K562 (cell line): ENCODE data around the gene TMEM184A. TPM values are rescaled to one million over a fixed set of nuclear protein-coding genes. Genes with fewer than 3 reads are reported as not detected.

Experiments
- ATAC-seq: fragments of 200-7000 bp; cut with Tn5 transposase; 3 replicates; pipeline ENCODE4 v1.9.1; 2020; ENCODE audit warnings: moderate library complexity
- BruUV-seq: library from RNA; stranded (reverse); fragments of 400-500 nt; replicated peaks from 2 replicates; lab custom pipeline; 2021; lab: Mats Ljungman, UMichigan
- CTCF ChIA-PET: fragments of 300-600 bp; formaldehyde crosslinking; extraction: SDS; loops from one replicate; lab custom pipeline; 2021; ENCODE audit warnings: low intra/inter-chr PET ratio; lab: Yijun Ruan, JAX
- POLR2A ChIA-PET: fragments of 300-600, 350-650 bp; sonication (Branson Sonifier 250); formaldehyde crosslinking; extraction: SDS; loops from one replicate; lab custom pipeline; 2021; ENCODE audit warnings: antibody characterized with exemption, inconsistent platforms; lab: Yijun Ruan, JAX
- DNase-seq, 4 experiments: peaks; one replicate each; pipeline versions ENCODE4 v3.0.0 to v3.0.0-alpha.2; 2011 to 2018; ENCODE audit warnings: low spot score in 3 of 4, mixed read lengths in 3 of 4; ENCODE audit errors: extremely low read depth in 1 of 4
- FAIRE-seq: peaks from 2 replicates; lab custom pipeline; 2011; peaks lifted over from hg19 to GRCh38; lab: Jason Lieb, UNC
- H2AFZ ChIP-seq: 2 replicates; pipeline ENCODE4 v1.6.0; 2011; ENCODE audit warnings: low read depth, low read length, control low read depth, inconsistent platforms
- H3K27ac ChIP-seq: fragments of 200-600 bp; 3 replicates; pipeline ENCODE4 v1.8.0; 2011; ENCODE audit warnings: low read depth, mild to moderate bottlenecking, control low read depth, inconsistent platforms, low read length, moderate library complexity, mixed read lengths; ENCODE audit errors: extremely low read depth
- H3K27me3 ChIP-seq, 2 experiments: fragments of 300-600 bp in 1 of 2; 2 replicates in 1 of 2; 3 replicates in 1 of 2; pipeline versions ENCODE4 v1.6.0 to v1.8.0; 2011; ENCODE audit warnings: inconsistent platforms in 2 of 2, low read length in 2 of 2, mild to moderate bottlenecking in 1 of 2, mixed read lengths in 1 of 2, moderate library complexity in 1 of 2; ENCODE audit not compliant: control insufficient read depth in 2 of 2, insufficient read depth in 2 of 2
- H3K36me3 ChIP-seq: fragments of 300-600 bp; 3 replicates; pipeline ENCODE4 v1.8.0; 2011; ENCODE audit warnings: mild to moderate bottlenecking, low read length, inconsistent platforms; ENCODE audit not compliant: control insufficient read depth, insufficient read depth
- H3K4me1 ChIP-seq, 2 experiments: fragments of 200-600 bp in 1 of 2; replicated peaks in 1 of 2; 2 replicates in 1 of 2; 3 replicates in 1 of 2; pipeline versions ENCODE4 v1.5.1 to v1.8.0; 2011; ENCODE audit warnings: inconsistent platforms in 2 of 2, low read length in 2 of 2, mild to moderate bottlenecking in 1 of 2, mixed read lengths in 1 of 2, moderate library complexity in 1 of 2; ENCODE audit not compliant: control insufficient read depth in 2 of 2, insufficient read depth in 2 of 2
- H3K4me2 ChIP-seq: 2 replicates; pipeline ENCODE4 v1.6.1; 2011; ENCODE audit warnings: low read length, control low read depth, inconsistent platforms, mixed read lengths; ENCODE audit not compliant: insufficient read depth
- H3K4me3 ChIP-seq: fragments of 200-600 bp; sonication (generic), shearing (Covaris generic); 2 replicates; pipeline ENCODE4 v1.5.1; 2016; ENCODE audit warnings: control low read depth, inconsistent platforms
- H3K79me2 ChIP-seq: fragments of 200-600 bp; 3 replicates; pipeline ENCODE4 v1.8.0; 2011; ENCODE audit warnings: low read length, inconsistent platforms; ENCODE audit not compliant: control insufficient read depth, insufficient read depth
- H3K9ac ChIP-seq, 2 experiments: 2 replicates each; pipeline versions ENCODE4 v1.6.0 to v1.6.1; 2011; ENCODE audit warnings: low read depth in 2 of 2, low read length in 2 of 2, control low read depth in 1 of 2, inconsistent platforms in 1 of 2, mild to moderate bottlenecking in 1 of 2, mixed read lengths in 1 of 2; ENCODE audit not compliant: insufficient read depth in 1 of 2
- H3K9me1 ChIP-seq: one replicate; pipeline ENCODE4 v1.6.0; 2011; ENCODE audit warnings: inconsistent platforms, mild to moderate bottlenecking, low read length, moderate library complexity; ENCODE audit not compliant: control insufficient read depth, insufficient read depth
- H3K9me3 ChIP-seq: replicated peaks from 2 replicates; pipeline ENCODE4 v1.5.1; 2011; ENCODE audit warnings: low read depth, low read length, inconsistent platforms; ENCODE audit not compliant: control insufficient read depth, insufficient read depth
- H4K20me1 ChIP-seq: replicated peaks from 2 replicates; pipeline ENCODE4 v1.6.1; 2011; ENCODE audit warnings: low read length, inconsistent platforms, mixed read lengths; ENCODE audit not compliant: control insufficient read depth, insufficient read depth
- FOXJ2 ChIP-seq: fragments of 200-800 bp; sonication (Bioruptor generic); IDR thresholded peaks from 2 replicates; pipeline ENCODE4 v1.6.1; 2016; ENCODE audit warnings: missing genetic modification characterization, missing compliant biosample characterization
- ZBTB26 ChIP-seq: fragments of 450-650 bp; formaldehyde crosslinking; IDR thresholded peaks from 2 replicates; pipeline ENCODE4 v1.4.0; 2022; ENCODE audit warnings: missing genetic modification characterization
- WGBS: fragments of 100-300 bp; shearing (Covaris generic); methylation state at CpG from one replicate; pipeline ENCODE4 v1.1.6; 2016; ENCODE audit warnings: low coverage, mixed read lengths; ENCODE audit not compliant: insufficient coverage; ENCODE audit errors: missing lambda C conversion rate; 5-methylcytosine and 5-hydroxymethylcytosine counted together
- in situ Hi-C: fragments of 300-500 bp; cut with MboI; formaldehyde crosslinking; loops from 4 replicates; pipeline ENCODE4 v1.15.0; 2018; ENCODE audit warnings: inconsistent platforms, mixed read lengths
- intact Hi-C: fragments of 100-400 bp; cut with micrococcal nuclease; formaldehyde crosslinking; loops from 2 replicates; pipeline ENCODE4 v1.14.2; 2022
- polyA plus RNA-seq, 8 experiments: library from polyadenylated mRNA; depleted of rRNA in 4 of 8; stranded (reverse) in 5 of 8; unstranded in 3 of 8; fragments of >200 nt; fragmentation: Nextera tagmentation in 2 of 8; fragmentation: Illumina TruSeq in 1 of 8; extraction: Ambion mirVana in 2 of 8; extraction: Trizol in 1 of 8; gene quantifications; 2 replicates each; pipeline versions ENCODE4 v1.2.1 to v1.2.3, GENCODE V29; 2011 to 2014; ENCODE audit warnings: inconsistent platforms in 1 of 8, missing spikeins in 1 of 8
- total RNA-seq, 7 experiments: library from RNA; depleted of rRNA in 6 of 7; stranded (reverse); fragments of >200 nt in 6 of 7; fragmentation: Illumina TruSeq in 2 of 7; extraction: Trizol in 2 of 7; gene quantifications; 2 replicates each; pipeline versions ENCODE4 v1.2.1 to v1.2.3, GENCODE V29; 2011 to 2021; ENCODE audit warnings: low replicate concordance in 1 of 7

The TMEM184A gene
- total and polyA plus RNA-seq, 9 of the 15 experiments (the other 6 are each of a cell fraction or from before 2014, with no cell fraction given), result 0.10 to 0.18 (median 0.11) TPM; not detected in 6

GRCh38 chr7:1593904-1594421, 38.0 kb upstream of the TMEM184A start:
- peaks cover 48 to 75% of the 10 kb centered on the region in 2 experiments; a peak in 4 of 5 replicates for H3K27me3 ChIP-seq
- H3K79me2 ChIP-seq, result no peaks in the 10 kb centered on the region
- CTCF ChIA-PET, result no interaction called here
- no peaks in the 10 kb centered on the region; the same call in 1 of the 2 replicates for H3K9me3 ChIP-seq
- H3K36me3 ChIP-seq, result no peaks in the 10 kb centered on the region
- no peak overlapping the region for H3K4me3 ChIP-seq
- H3K9me1 ChIP-seq, result no peaks in the 10 kb centered on the region
- DNase-seq (no peak), FAIRE-seq (no peak), ATAC-seq (no peak)
- in situ Hi-C loops (no loop called here), intact Hi-C loops (no loop called here)
- 0% methylated on average over 4 of the region's 4 CpGs for WGBS
- 0 out of 2 replicates have a peak, but pooled peaks cover 9% of the 10 kb centered on the region for H4K20me1 ChIP-seq
- 0 out of 2 replicates have a peak, but pooled peaks have one; percentile 9 for TF ChIP-seq ZBTB26 (CRISPR knock-in tag)
- no peak for TF ChIP-seq FOXJ2 (tag)
- no peak overlapping the region for H3K27ac ChIP-seq
- POLR2A ChIA-PET, result no interaction called here
- peaks cover 0 to 15% of the 10 kb centered on the region in 2 experiments; a peak in 3 of 5 replicates for H3K4me1 ChIP-seq
- H3K4me2 ChIP-seq, result no peak overlapping the region
- no peak overlapping the region for H3K9ac ChIP-seq
- no peak overlapping the region for H2AFZ ChIP-seq
- BruUV-seq, result no TSS peak
